Uterus (tissue), 2 donors: Measurements from ENCODE around the gene PLA2G4D.

Source experiments
- CTCF ChIP-seq, 4 experiments: fragments of 200-600 bp in 2 of 4; fragments of 450-650 bp in 2 of 4; sonication (generic) in 2 of 4; IDR thresholded peaks; one replicate each; pipeline ENCODE4 v1.5.1; 2016 to 2019; ENCODE audit warnings: antibody characterized with exemption in 4 of 4, mild to moderate bottlenecking in 2 of 4, moderate library complexity in 1 of 4
- POLR2A ChIP-seq, 2 donors: fragments of 450-650 bp; IDR thresholded peaks; one replicate each; pipeline ENCODE4 v1.6.1; 2016; ENCODE audit warnings: antibody characterized with exemption in 2 of 2, mild to moderate bottlenecking in 1 of 2, moderate library complexity in 1 of 2

DNA sequence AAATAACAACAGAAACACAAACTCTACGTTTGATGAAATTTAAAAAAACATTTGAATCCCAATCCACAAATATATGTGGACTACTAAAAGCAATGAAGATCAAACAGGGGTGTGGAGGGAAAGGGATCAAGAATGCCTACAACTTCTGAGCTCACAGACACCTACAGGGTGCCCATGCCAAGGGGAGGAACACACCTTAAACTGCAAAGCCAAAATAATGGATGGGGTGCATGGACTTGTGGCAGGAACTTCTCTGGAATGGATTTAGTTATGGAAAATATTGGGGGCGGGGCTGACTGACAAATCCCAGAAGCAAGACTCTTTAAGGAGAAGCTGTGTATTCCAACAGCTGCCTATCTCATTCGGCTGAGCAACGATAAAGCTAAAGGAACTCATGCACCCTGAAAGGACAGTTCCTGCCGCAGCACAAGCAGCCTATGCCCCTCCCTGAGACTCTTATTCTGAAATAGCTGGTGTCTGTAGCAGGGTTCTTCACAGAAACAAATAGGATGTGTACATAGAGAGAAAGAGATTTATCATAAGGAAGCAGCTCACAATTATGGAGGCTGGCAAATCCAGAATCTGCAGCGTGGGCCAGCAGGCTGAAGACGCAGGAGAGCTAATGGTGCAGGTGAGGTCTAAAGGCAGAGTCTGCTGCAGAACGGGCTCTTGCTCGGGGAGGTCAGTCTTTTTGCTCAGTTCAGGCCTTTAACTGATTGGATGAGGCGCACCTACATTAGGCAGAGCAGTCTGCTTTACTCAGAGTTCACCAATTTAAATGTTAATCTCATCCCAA is 24.5 kb upstream of the PLA2G4D start:
- TF ChIP-seq POLR2A (IDR thresholded peaks at IDR 0.05) (no peak), CTCF (IDR thresholded peaks at IDR 0.05) (no peak)
